ENCODE data around the gene IKZF1.

- TF ChIP-seq CTCF (IDR thresholded peaks at IDR 0.05; ENCODE audit: insufficient read depth, low read length) (no peak), POLR2AphosphoS5 (IDR thresholded peaks at IDR 0.05; ENCODE audit: low read depth) (no peak)
Observed at GRCh38 chr7:50450590-50451032, 146.1 kb downstream of the IKZF1 start.
